CD14-positive monocyte (primary cell): ENCODE results near the gene L3MBTL4. TPM values are rescaled to one million over a fixed set of nuclear protein-coding genes. Genes with fewer than 3 reads are reported as not detected.

Experiments
- DNase-seq, 3 donors: peaks; one replicate each; pipeline ENCODE4 v3.0.0-alpha.2; 2011 to 2022
- H2AFZ ChIP-seq: 2 replicates; pipeline ENCODE4 v1.6.0; 2012; ENCODE audit warnings: mild to moderate bottlenecking, low read depth, low read length, inconsistent platforms; ENCODE audit not compliant: insufficient read depth, poor library complexity, severe bottlenecking
- H3K27ac ChIP-seq, 2 donors: 1 replicate in 1 of 2; 2 replicates in 1 of 2; pipeline ENCODE4 v1.5.1; 2012 to 2013; ENCODE audit warnings: low read length in 2 of 2, control low read depth in 1 of 2, inconsistent platforms in 1 of 2, low read depth in 1 of 2, mild to moderate bottlenecking in 1 of 2
- H3K27me3 ChIP-seq, 2 donors: one replicate each; pipeline versions ENCODE4 v1.6.0 to v1.6.1; 2011 to 2013; ENCODE audit warnings: low read length in 2 of 2; ENCODE audit not compliant: control insufficient read depth in 2 of 2, insufficient read depth in 2 of 2
- H3K36me3 ChIP-seq, 2 donors: replicated peaks in 1 of 2; 1 replicate in 1 of 2; 2 replicates in 1 of 2; pipeline versions ENCODE4 v1.5.1 to v1.6.1; 2012 to 2013; ENCODE audit warnings: low read length in 2 of 2, control low read depth in 1 of 2, inconsistent platforms in 1 of 2, mild to moderate bottlenecking in 1 of 2; ENCODE audit not compliant: insufficient read depth in 2 of 2, control insufficient read depth in 1 of 2
- H3K4me1 ChIP-seq, 2 donors: 1 replicate in 1 of 2; 2 replicates in 1 of 2; pipeline versions ENCODE4 v1.5.1 to v1.6.1; 2012 to 2013; ENCODE audit warnings: low read length in 2 of 2, control low read depth in 1 of 2, inconsistent platforms in 1 of 2, mild to moderate bottlenecking in 1 of 2, moderate library complexity in 1 of 2; ENCODE audit not compliant: insufficient read depth in 2 of 2, control insufficient read depth in 1 of 2
- H3K4me2 ChIP-seq: replicated peaks from 2 replicates; pipeline ENCODE3; 2012; ENCODE audit warnings: low read length, moderate library complexity, mild to moderate bottlenecking; ENCODE audit not compliant: poor library complexity, severe bottlenecking; ENCODE audit errors: extremely low read depth
- H3K4me3 ChIP-seq, 3 experiments: fragments of 200-600 bp in 1 of 3; sonication (generic) in 1 of 3; replicated peaks in 1 of 3; 1 replicate in 2 of 3; 2 replicates in 1 of 3; pipeline ENCODE4 v1.5.1; 2011 to 2013; ENCODE audit warnings: low read length in 3 of 3, mild to moderate bottlenecking in 3 of 3, control low read depth in 2 of 3, low read depth in 2 of 3, inconsistent platforms in 1 of 3, moderate library complexity in 1 of 3
- H3K79me2 ChIP-seq: 2 replicates; pipeline ENCODE4 v1.6.0; 2012; ENCODE audit warnings: mild to moderate bottlenecking, control low read depth, inconsistent platforms, low read length, moderate library complexity; ENCODE audit not compliant: insufficient read depth
- H3K9ac ChIP-seq: 2 replicates; pipeline ENCODE4 v1.6.0; 2017; ENCODE audit warnings: low read length, mild to moderate bottlenecking; ENCODE audit not compliant: insufficient read depth, poor library complexity, severe bottlenecking
- H3K9me3 ChIP-seq, 2 donors: replicated peaks in 1 of 2; 1 replicate in 1 of 2; 2 replicates in 1 of 2; pipeline versions ENCODE4 v1.5.1 to v1.6.1; 2012 to 2013; ENCODE audit warnings: low read length in 2 of 2, control low read depth in 1 of 2; ENCODE audit not compliant: control insufficient read depth in 1 of 2, insufficient read depth in 1 of 2
- H4K20me1 ChIP-seq: 2 replicates; pipeline ENCODE4 v1.6.0; 2012; ENCODE audit warnings: mild to moderate bottlenecking, low read length, control low read depth, moderate library complexity; ENCODE audit not compliant: insufficient read depth
- H3K27ac Mint-ChIP-seq, 7 donors: one replicate each; pipeline ENCODE4 v1.8.0; 2020; ENCODE audit warnings: mild to moderate bottlenecking in 7 of 7, mixed read lengths in 7 of 7, moderate library complexity in 6 of 7, inconsistent platforms in 2 of 7
- H3K27me3 Mint-ChIP-seq, 3 donors: one replicate each; pipeline ENCODE4 v1.8.0; 2021 to 2022; ENCODE audit warnings: low read depth in 3 of 3, mild to moderate bottlenecking in 3 of 3, mixed read lengths in 3 of 3, moderate library complexity in 3 of 3, inconsistent platforms in 1 of 3
- H3K36me3 Mint-ChIP-seq, 2 donors: one replicate each; pipeline ENCODE4 v1.8.0; 2020; ENCODE audit warnings: mixed read lengths in 2 of 2, inconsistent platforms in 1 of 2, mild to moderate bottlenecking in 1 of 2
- H3K4me1 Mint-ChIP-seq: one replicate; pipeline ENCODE4 v1.8.0; 2020; ENCODE audit warnings: mild to moderate bottlenecking, mixed read lengths
- H3K4me3 Mint-ChIP-seq, 2 donors: one replicate each; pipeline ENCODE4 v1.8.0; 2020; ENCODE audit warnings: mild to moderate bottlenecking in 2 of 2, mixed read lengths in 2 of 2, moderate library complexity in 1 of 2
- H3K9me3 Mint-ChIP-seq, 7 donors: one replicate each; pipeline ENCODE4 v1.8.0; 2020 to 2022; ENCODE audit warnings: mixed read lengths in 7 of 7, mild to moderate bottlenecking in 6 of 7, moderate library complexity in 6 of 7, inconsistent platforms in 2 of 7
- WGBS: methylation state at CpG from one replicate; pipeline ENCODE4 v1.1.5; 2013; ENCODE audit warnings: missing lambda C conversion rate; ENCODE audit not compliant: insufficient coverage; 5-methylcytosine and 5-hydroxymethylcytosine counted together
- intact Hi-C, 2 donors: fragments of 100-400 bp; cut with micrococcal nuclease; formaldehyde crosslinking; loops; one replicate each; pipeline versions ENCODE4 v1.15.0 to v1.15.1; 2023
- polyA plus RNA-seq, 3 donors: library from polyadenylated mRNA; depleted of rRNA in 1 of 3; unstranded in 2 of 3; stranded (reverse) in 1 of 3; fragments of 300-500 nt in 2 of 3; fragments of >200 nt in 1 of 3; fragmentation: Illumina TruSeq in 2 of 3; gene quantifications; 1 replicate in 2 of 3; 2 replicates in 1 of 3; pipeline ENCODE4 v1.2.3, GENCODE V29; 2012 to 2021
- TF ChIP-seq, protein P1 (sequence below): fragments of 200-600 bp; IDR thresholded peaks from one replicate; pipeline ENCODE4 v1.8.0; 2022; ENCODE audit warnings: antibody characterized with exemption, mild to moderate bottlenecking

Gene L3MBTL4
- polyA plus RNA-seq, 3 donors: 0.55 to 1.2 (median 0.72) TPM

DNA sequence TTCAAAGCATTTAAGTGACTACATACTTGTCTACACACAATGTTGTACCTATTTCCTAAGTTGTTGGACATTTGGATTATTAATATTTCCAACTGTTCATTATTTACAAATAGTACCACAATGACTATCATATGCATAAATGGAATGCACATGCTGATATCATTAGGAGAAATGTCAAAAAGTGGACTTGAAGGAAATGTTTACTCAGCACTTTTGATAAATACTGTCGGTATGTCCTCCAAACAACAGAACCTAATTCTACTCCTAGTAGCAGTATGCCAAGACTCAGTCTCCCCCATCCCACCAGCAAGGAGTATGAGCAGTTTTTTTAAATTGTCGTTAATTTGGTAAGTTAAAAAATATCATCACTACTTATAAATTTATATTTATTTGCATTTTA lies 116.8 kb downstream of the L3MBTL4 start:
- WGBS: no CpG with 5 or more reads among the region's 2 CpGs
- no peak overlapping the region for H3K27ac Mint-ChIP-seq

DNA sequence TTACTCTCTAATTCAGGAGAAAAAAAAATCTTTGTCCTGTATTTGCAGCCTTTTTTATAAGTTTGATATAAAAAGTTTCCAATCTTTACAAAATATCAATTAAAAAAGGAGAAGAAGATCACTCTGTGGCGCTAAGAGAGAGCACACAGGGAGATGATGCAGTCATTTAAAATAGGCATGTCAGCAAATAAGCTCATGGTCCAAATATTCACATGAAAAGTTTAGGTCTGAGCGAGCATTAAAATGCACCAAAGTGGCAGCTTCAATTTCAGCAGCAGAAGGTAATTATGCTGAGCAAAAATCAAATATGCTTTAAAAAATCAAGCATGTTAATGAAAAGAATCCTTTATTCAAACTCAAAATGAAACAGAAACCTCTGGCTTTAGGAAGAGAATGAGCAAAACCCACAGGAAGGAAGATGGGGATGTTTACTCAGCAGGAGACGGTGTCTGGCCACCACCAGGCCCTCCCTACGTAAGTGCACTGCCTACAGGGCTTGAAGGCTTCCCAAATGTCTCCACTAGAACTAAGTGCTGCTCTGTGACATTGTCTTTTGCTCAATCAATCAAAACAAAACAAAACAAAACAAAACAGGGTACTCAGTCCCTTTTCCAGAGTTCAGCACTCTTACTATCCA lies 120.4 kb downstream of the L3MBTL4 start:
- Histone ChIP-seq H3K9me3 (no peaks in the 10 kb centered on the region), H3K36me3 (no peaks in the 10 kb centered on the region), H3K4me3 (peak overlapping the region in 2 of 3 experiments; percentile 19 to 47), H3K79me2 (no peaks in the 10 kb centered on the region), H2AFZ (no peak overlapping the region), H4K20me1 (no peaks in the 10 kb centered on the region), H3K9ac (no peak overlapping the region), H3K4me2 (peak overlapping the region; percentile 37), H3K27me3 (no peaks in the 10 kb centered on the region), H3K4me1 (peaks cover 5 to 11% of the 10 kb centered on the region in 2 donors), H3K27ac (peak overlapping the region in 1 of 2 donors; percentile 17)
- peak overlapping the region in 1 of 2 donors; percentile 68 for H3K4me3 Mint-ChIP-seq
- peak overlapping the region in 4 of 7 donors; percentile 38 to 50 (median 44) for H3K27ac Mint-ChIP-seq
- peaks cover 14% of the 10 kb centered on the region for H3K4me1 Mint-ChIP-seq
- H3K27me3 Mint-ChIP-seq: peaks cover 0 to 1% (median 0%) of the 10 kb centered on the region in 3 donors
- DNase-seq: peak; percentile 2 to 14 (median 12)
- 0% methylated on average over 3 of the region's 4 CpGs for WGBS
- no peaks in the 10 kb centered on the region for H3K36me3 Mint-ChIP-seq
- TF ChIP-seq, protein P1, sequence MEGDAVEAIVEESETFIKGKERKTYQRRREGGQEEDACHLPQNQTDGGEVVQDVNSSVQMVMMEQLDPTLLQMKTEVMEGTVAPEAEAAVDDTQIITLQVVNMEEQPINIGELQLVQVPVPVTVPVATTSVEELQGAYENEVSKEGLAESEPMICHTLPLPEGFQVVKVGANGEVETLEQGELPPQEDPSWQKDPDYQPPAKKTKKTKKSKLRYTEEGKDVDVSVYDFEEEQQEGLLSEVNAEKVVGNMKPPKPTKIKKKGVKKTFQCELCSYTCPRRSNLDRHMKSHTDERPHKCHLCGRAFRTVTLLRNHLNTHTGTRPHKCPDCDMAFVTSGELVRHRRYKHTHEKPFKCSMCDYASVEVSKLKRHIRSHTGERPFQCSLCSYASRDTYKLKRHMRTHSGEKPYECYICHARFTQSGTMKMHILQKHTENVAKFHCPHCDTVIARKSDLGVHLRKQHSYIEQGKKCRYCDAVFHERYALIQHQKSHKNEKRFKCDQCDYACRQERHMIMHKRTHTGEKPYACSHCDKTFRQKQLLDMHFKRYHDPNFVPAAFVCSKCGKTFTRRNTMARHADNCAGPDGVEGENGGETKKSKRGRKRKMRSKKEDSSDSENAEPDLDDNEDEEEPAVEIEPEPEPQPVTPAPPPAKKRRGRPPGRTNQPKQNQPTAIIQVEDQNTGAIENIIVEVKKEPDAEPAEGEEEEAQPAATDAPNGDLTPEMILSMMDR: no peak
- intact Hi-C loops: no loop called here
- H3K9me3 Mint-ChIP-seq: peaks cover 0 to 1% (median 0%) of the 10 kb centered on the region in 7 donors

More for the DNA sequence above, 116.8 kb downstream of the L3MBTL4 start:
- no peaks in the 10 kb centered on the region for H3K36me3 Mint-ChIP-seq
- H3K27ac ChIP-seq: no peak overlapping the region
- peaks cover 14% of the 10 kb centered on the region for H3K4me1 Mint-ChIP-seq
- H3K4me3 Mint-ChIP-seq: no peak overlapping the region
- no peak overlapping the region for H2AFZ ChIP-seq
- no peak overlapping the region for H3K4me3 ChIP-seq
- no peak for DNase-seq
- no peaks in the 10 kb centered on the region for H4K20me1 ChIP-seq
- H3K9me3 Mint-ChIP-seq: peaks cover 0 to 1% (median 0%) of the 10 kb centered on the region in 7 donors
- no peaks in the 10 kb centered on the region for H3K9me3 ChIP-seq
- H3K27me3 ChIP-seq: no peaks in the 10 kb centered on the region
- H3K36me3 ChIP-seq: no peaks in the 10 kb centered on the region
- intact Hi-C loops: no loop called here
- H3K4me1 ChIP-seq: peaks cover 5 to 11% of the 10 kb centered on the region in 2 donors
- TF ChIP-seq, protein P1: no peak
- H3K4me2 ChIP-seq: no peak overlapping the region
- peaks cover 0 to 1% (median 0%) of the 10 kb centered on the region in 3 donors for H3K27me3 Mint-ChIP-seq
- H3K9ac ChIP-seq: no peak overlapping the region
- no peaks in the 10 kb centered on the region for H3K79me2 ChIP-seq
